Loucy (cell line): Measurements from ENCODE around the gene NDC80.

Source experiments
- CTCF ChIP-seq: fragments of 200-600 bp; sonication (generic); conservative IDR thresholded peaks from 2 replicates; pipeline ENCODE4 v1.5.1; 2014; ENCODE audit warnings: mild to moderate bottlenecking, antibody characterized with exemption, low read length
- EZH2phosphoT487 ChIP-seq: fragments of 200-600 bp; IDR thresholded peaks from 2 replicates; pipeline ENCODE4 v1.6.1; 2018; ENCODE audit warnings: antibody characterized with exemption, mild to moderate bottlenecking, moderate library complexity, borderline replicate concordance

- TF ChIP-seq CTCF (no peak), EZH2phosphoT487 (no peak)
These were observed 34.1 kb upstream of the NDC80 start for GRCh38 chr18:2537296-2537695.
